Measurements from ENCODE around the gene ZACN.
A peak's percentile ranks its signal among the peaks of the same experiment; 100 is the strongest.

Gene ZACN

GRCh38 chr17:76048711-76049110, 30.3 kb upstream of the ZACN start:
- DNase-seq = peak in 1 of 3 donors; percentile 27
- no peak overlapping the region for H3K27ac ChIP-seq (ENCODE audit: insufficient read depth in 1 of 2, low read depth in 1 of 2, low read length in 2 of 2, poor library complexity in 1 of 2, severe bottlenecking in 2 of 2)
- H3K4me3 ChIP-seq (ENCODE audit: control insufficient read depth in 1 of 7, extremely low read depth in 1 of 7, insufficient read depth in 4 of 7, low read depth in 2 of 7, low read length in 6 of 7) = no peak overlapping the region
- WGBS (ENCODE audit: insufficient coverage) = 80% methylated on average over 7 of the region's 9 CpGs
- ChIA-PET POLR2A (no interaction called here), CTCF (interaction anchor here (1.0 to 2.5 kb wide), 3 partner anchors 9 to 34 kb away, joined by 3 to 8 read pairs (median 5); no protein-coding TSS in a partner anchor)
- no peaks in the 10 kb centered on the region for H3K4me1 ChIP-seq (ENCODE audit: control extremely low read depth in 1 of 4, control insufficient read depth in 4 of 4, insufficient read depth in 4 of 4, low read length in 3 of 4)
- H3K27me3 ChIP-seq (replicated peaks in 2 of 5; ENCODE audit: control insufficient read depth in 4 of 5, insufficient read depth in 5 of 5, low read length in 4 of 5) = no peaks in the 10 kb centered on the region
- H3K9me3 ChIP-seq (ENCODE audit: control extremely low read depth in 1 of 5, control insufficient read depth in 4 of 5, insufficient read depth in 2 of 5, low read depth in 1 of 5, low read length in 4 of 5) = no peaks in the 10 kb centered on the region
- H3K36me3 ChIP-seq (ENCODE audit: control insufficient read depth in 4 of 4, insufficient read depth in 4 of 4, low read length in 3 of 4) = peaks cover 36 to 87% (median 70%) of the 10 kb centered on the region in 4 experiments

GRCh38 chr17:76049239-76049638, 29.7 kb upstream of the ZACN start:
- ChIA-PET POLR2A (no interaction called here), CTCF (interaction anchor here (0.9 to 1.3 kb wide), 3 partner anchors 8 to 35 kb away, joined by 3 to 5 read pairs (median 3); no protein-coding TSS in a partner anchor)
- DNase-seq = no peak
- Histone ChIP-seq H3K36me3 (ENCODE audit: control insufficient read depth in 4 of 4, insufficient read depth in 4 of 4, low read length in 3 of 4) (peaks cover 30 to 87% (median 69%) of the 10 kb centered on the region in 4 experiments), H3K4me1 (ENCODE audit: control extremely low read depth in 1 of 4, control insufficient read depth in 4 of 4, insufficient read depth in 4 of 4, low read length in 3 of 4) (no peaks in the 10 kb centered on the region), H3K9me3 (ENCODE audit: control extremely low read depth in 1 of 5, control insufficient read depth in 4 of 5, insufficient read depth in 2 of 5, low read depth in 1 of 5, low read length in 4 of 5) (no peaks in the 10 kb centered on the region), H3K4me3 (ENCODE audit: control insufficient read depth in 1 of 7, extremely low read depth in 1 of 7, insufficient read depth in 4 of 7, low read depth in 2 of 7, low read length in 6 of 7) (no peak overlapping the region), H3K27me3 (replicated peaks in 2 of 5; ENCODE audit: control insufficient read depth in 4 of 5, insufficient read depth in 5 of 5, low read length in 4 of 5) (no peaks in the 10 kb centered on the region), H3K27ac (ENCODE audit: insufficient read depth in 1 of 2, low read depth in 1 of 2, low read length in 2 of 2, poor library complexity in 1 of 2, severe bottlenecking in 2 of 2) (no peak overlapping the region)
- WGBS (ENCODE audit: insufficient coverage) = 93% methylated on average over 2 of the region's 3 CpGs

- Histone ChIP-seq H3K9me3 (ENCODE audit: control extremely low read depth in 1 of 5, control insufficient read depth in 4 of 5, insufficient read depth in 2 of 5, low read depth in 1 of 5, low read length in 4 of 5) (no peaks in the 10 kb centered on the region), H3K4me3 (ENCODE audit: control insufficient read depth in 1 of 7, extremely low read depth in 1 of 7, insufficient read depth in 4 of 7, low read depth in 2 of 7, low read length in 6 of 7) (no peak overlapping the region), H3K36me3 (ENCODE audit: control insufficient read depth in 4 of 4, insufficient read depth in 4 of 4, low read length in 3 of 4) (peaks cover 23 to 79% (median 67%) of the 10 kb centered on the region in 4 experiments), H3K27me3 (replicated peaks in 2 of 5; ENCODE audit: control insufficient read depth in 4 of 5, insufficient read depth in 5 of 5, low read length in 4 of 5) (no peaks in the 10 kb centered on the region), H3K4me1 (ENCODE audit: control extremely low read depth in 1 of 4, control insufficient read depth in 4 of 4, insufficient read depth in 4 of 4, low read length in 3 of 4) (no peaks in the 10 kb centered on the region), H3K27ac (ENCODE audit: insufficient read depth in 1 of 2, low read depth in 1 of 2, low read length in 2 of 2, poor library complexity in 1 of 2, severe bottlenecking in 2 of 2) (peak overlapping the region in 1 of 2 experiments; percentile 26)
- no peak for DNase-seq
- CTCF ChIA-PET = interaction anchor here (0.9 to 1.8 kb wide), 3 partner anchors 16 to 36 kb away, joined by 3 to 7 read pairs (median 5); no protein-coding TSS in a partner anchor
- POLR2A ChIA-PET = no interaction called here
- 99% methylated on average over 15 of the region's 15 CpGs for WGBS (ENCODE audit: insufficient coverage)
Measured at GRCh38 chr17:76049836-76050537, 29.0 kb upstream of the ZACN start.

GRCh38 chr17:76050538-76051467, 28.2 kb upstream of the ZACN start:
- POLR2A ChIA-PET = no interaction called here
- peaks cover 23 to 79% (median 61%) of the 10 kb centered on the region in 4 experiments for H3K36me3 ChIP-seq (ENCODE audit: control insufficient read depth in 4 of 4, insufficient read depth in 4 of 4, low read length in 3 of 4)
- H3K27me3 ChIP-seq (replicated peaks in 2 of 5; ENCODE audit: control insufficient read depth in 4 of 5, insufficient read depth in 5 of 5, low read length in 4 of 5) = no peaks in the 10 kb centered on the region
- H3K4me1 ChIP-seq (ENCODE audit: control extremely low read depth in 1 of 4, control insufficient read depth in 4 of 4, insufficient read depth in 4 of 4, low read length in 3 of 4) = no peaks in the 10 kb centered on the region
- no peak overlapping the region for H3K4me3 ChIP-seq (ENCODE audit: control insufficient read depth in 1 of 7, extremely low read depth in 1 of 7, insufficient read depth in 4 of 7, low read depth in 2 of 7, low read length in 6 of 7)
- over 99% methylated on average over 8 of the region's 11 CpGs for WGBS (ENCODE audit: insufficient coverage)
- H3K27ac ChIP-seq (ENCODE audit: insufficient read depth in 1 of 2, low read depth in 1 of 2, low read length in 2 of 2, poor library complexity in 1 of 2, severe bottlenecking in 2 of 2) = no peak overlapping the region
- no peak for DNase-seq
- no peaks in the 10 kb centered on the region for H3K9me3 ChIP-seq (ENCODE audit: control extremely low read depth in 1 of 5, control insufficient read depth in 4 of 5, insufficient read depth in 2 of 5, low read depth in 1 of 5, low read length in 4 of 5)
- CTCF ChIA-PET = interaction anchor here (1.1 to 1.8 kb wide), 3 partner anchors 17 to 36 kb away, joined by 3 to 7 read pairs (median 4); no protein-coding TSS in a partner anchor

GRCh38 chr17:76051561-76051960, 27.4 kb upstream of the ZACN start:
- Histone ChIP-seq H3K36me3 (ENCODE audit: control insufficient read depth in 4 of 4, insufficient read depth in 4 of 4, low read length in 3 of 4) (peaks cover 26 to 80% (median 62%) of the 10 kb centered on the region in 4 experiments), H3K4me3 (ENCODE audit: control insufficient read depth in 1 of 7, extremely low read depth in 1 of 7, insufficient read depth in 4 of 7, low read depth in 2 of 7, low read length in 6 of 7) (no peak overlapping the region), H3K27ac (ENCODE audit: insufficient read depth in 1 of 2, low read depth in 1 of 2, low read length in 2 of 2, poor library complexity in 1 of 2, severe bottlenecking in 2 of 2) (no peak overlapping the region), H3K9me3 (ENCODE audit: control extremely low read depth in 1 of 5, control insufficient read depth in 4 of 5, insufficient read depth in 2 of 5, low read depth in 1 of 5, low read length in 4 of 5) (no peaks in the 10 kb centered on the region), H3K27me3 (replicated peaks in 2 of 5; ENCODE audit: control insufficient read depth in 4 of 5, insufficient read depth in 5 of 5, low read length in 4 of 5) (no peaks in the 10 kb centered on the region), H3K4me1 (ENCODE audit: control extremely low read depth in 1 of 4, control insufficient read depth in 4 of 4, insufficient read depth in 4 of 4, low read length in 3 of 4) (no peaks in the 10 kb centered on the region)
- ChIA-PET POLR2A (no interaction called here), CTCF (interaction anchor here (1.1 to 1.8 kb wide), 3 partner anchors 17 to 37 kb away, joined by 3 to 7 read pairs (median 4); no protein-coding TSS in a partner anchor)
- WGBS (ENCODE audit: insufficient coverage) = 83% methylated on average over 2 of the region's 6 CpGs
- DNase-seq = no peak

- POLR2A ChIA-PET = no interaction called here
- no peaks in the 10 kb centered on the region for H3K27me3 ChIP-seq (replicated peaks in 2 of 5; ENCODE audit: control insufficient read depth in 4 of 5, insufficient read depth in 5 of 5, low read length in 4 of 5)
- no peak overlapping the region for H3K4me3 ChIP-seq (ENCODE audit: control insufficient read depth in 1 of 7, extremely low read depth in 1 of 7, insufficient read depth in 4 of 7, low read depth in 2 of 7, low read length in 6 of 7)
- CTCF ChIA-PET = interaction anchor here (0.8 to 6.0 kb wide), 5 partner anchors 14 to 350 kb away, joined by 3 to 61 read pairs (median 4); no protein-coding TSS in a partner anchor
- peaks cover 25 to 84% (median 65%) of the 10 kb centered on the region in 4 experiments for H3K36me3 ChIP-seq (ENCODE audit: control insufficient read depth in 4 of 4, insufficient read depth in 4 of 4, low read length in 3 of 4)
- no peak overlapping the region for H3K27ac ChIP-seq (ENCODE audit: insufficient read depth in 1 of 2, low read depth in 1 of 2, low read length in 2 of 2, poor library complexity in 1 of 2, severe bottlenecking in 2 of 2)
- no peaks in the 10 kb centered on the region for H3K4me1 ChIP-seq (ENCODE audit: control extremely low read depth in 1 of 4, control insufficient read depth in 4 of 4, insufficient read depth in 4 of 4, low read length in 3 of 4)
- H3K9me3 ChIP-seq (ENCODE audit: control extremely low read depth in 1 of 5, control insufficient read depth in 4 of 5, insufficient read depth in 2 of 5, low read depth in 1 of 5, low read length in 4 of 5) = no peaks in the 10 kb centered on the region
- no peak for DNase-seq
- 96% methylated on average over 12 of the region's 17 CpGs for WGBS (ENCODE audit: insufficient coverage)
Measured at GRCh38 chr17:76053246-76054111, 25.5 kb upstream of the ZACN start.
